ENCODE data around the gene CHD8.

Gene CHD8

GRCh38 chr14:21414137-21414631 lies 41.7 kb downstream of the CHD8 start:
- FAIRE-seq (no peak), DNase-seq (ENCODE audit: insufficient read length, low spot score) (no peak)
- no peak for TF ChIP-seq POLR2A (IDR thresholded peaks at IDR 0.05; ENCODE audit: low read depth, low read length)

GRCh38 chr14:21408147-21408546 lies 47.8 kb downstream of the CHD8 start:
- FAIRE-seq (peak; percentile 88), DNase-seq (ENCODE audit: insufficient read length, low spot score) (peak; percentile 23)
- TF ChIP-seq POLR2A (IDR thresholded peaks at IDR 0.05; ENCODE audit: low read depth, low read length) = no peak

- FAIRE-seq = no peak
- DNase-seq (ENCODE audit: insufficient read length, low spot score) = no peak
- no peak for TF ChIP-seq POLR2A (IDR thresholded peaks at IDR 0.05; ENCODE audit: low read depth, low read length)
Measured at GRCh38 chr14:21406213-21406612, 49.7 kb downstream of the CHD8 start.

- TF ChIP-seq POLR2A (IDR thresholded peaks at IDR 0.05; ENCODE audit: low read depth, low read length) = no peak
- FAIRE-seq (no peak), DNase-seq (ENCODE audit: insufficient read length, low spot score) (no peak)
Measured at GRCh38 chr14:21405097-21405496, 50.8 kb downstream of the CHD8 start.

GRCh38 chr14:21399311-21399870 lies 56.5 kb downstream of the CHD8 start:
- FAIRE-seq = no peak
- no peak for TF ChIP-seq POLR2A (IDR thresholded peaks at IDR 0.05; ENCODE audit: low read depth, low read length)
- DNase-seq (ENCODE audit: insufficient read length, low spot score) = no peak

- no peak for TF ChIP-seq POLR2A (IDR thresholded peaks at IDR 0.05; ENCODE audit: low read depth, low read length)
- FAIRE-seq (no peak), DNase-seq (ENCODE audit: insufficient read length, low spot score) (no peak)
Measured at GRCh38 chr14:21398901-21399300, 57.0 kb downstream of the CHD8 start.

- DNase-seq (ENCODE audit: insufficient read length, low spot score) (no peak), FAIRE-seq (no peak)
- TF ChIP-seq POLR2A (IDR thresholded peaks at IDR 0.05; ENCODE audit: low read depth, low read length) = no peak
Measured at GRCh38 chr14:21395450-21395849, 60.5 kb downstream of the CHD8 start.

GRCh38 chr14:21385188-21385904 lies 70.6 kb downstream of the CHD8 start:
- no peak for DNase-seq (ENCODE audit: insufficient read length, low spot score)
- no peak for TF ChIP-seq POLR2A (IDR thresholded peaks at IDR 0.05; ENCODE audit: low read depth, low read length)
- FAIRE-seq = no peak

GRCh38 chr14:21384494-21384851 lies 71.5 kb downstream of the CHD8 start:
- no peak for TF ChIP-seq POLR2A (IDR thresholded peaks at IDR 0.05; ENCODE audit: low read depth, low read length)
- no peak for DNase-seq (ENCODE audit: insufficient read length, low spot score)
- FAIRE-seq = no peak

- DNase-seq (ENCODE audit: insufficient read length, low spot score) = peak; percentile 63
- peak; percentile 93 for FAIRE-seq
- TF ChIP-seq POLR2A (IDR thresholded peaks at IDR 0.05; ENCODE audit: low read depth, low read length) = peak; percentile 12; the same call in 1 of the 2 replicates
Measured at GRCh38 chr14:21383848-21384493, 72.0 kb downstream of the CHD8 start, which contains the start of gene SUPT16H. Gene SUPT16H, minus strand, starts transcription at chr14:21384019. Its CDS starts 92 bp downstream, at chr14:21383927.

- no peak for FAIRE-seq
- DNase-seq (ENCODE audit: insufficient read length, low spot score) = no peak
- peak; percentile 41; the same call in 1 of the 2 replicates for TF ChIP-seq POLR2A (IDR thresholded peaks at IDR 0.05; ENCODE audit: low read depth, low read length)
Measured at GRCh38 chr14:21382886-21383847, 72.8 kb downstream of the CHD8 start.

GRCh38 chr14:21382095-21382494 lies 73.8 kb downstream of the CHD8 start:
- DNase-seq (ENCODE audit: insufficient read length, low spot score) = no peak
- no peak for FAIRE-seq
- TF ChIP-seq POLR2A (IDR thresholded peaks at IDR 0.05; ENCODE audit: low read depth, low read length) = no peak

- DNase-seq (ENCODE audit: insufficient read length, low spot score) = no peak
- TF ChIP-seq POLR2A (IDR thresholded peaks at IDR 0.05; ENCODE audit: low read depth, low read length) = no peak
- FAIRE-seq = no peak
Measured at GRCh38 chr14:21379338-21379737, 76.6 kb downstream of the CHD8 start.

Data from H54 (cell line).